Measurements from ENCODE around the gene CHN1.
A peak's percentile ranks its signal among the peaks of the same experiment; 100 is the strongest.

The CHN1 gene

DNA sequence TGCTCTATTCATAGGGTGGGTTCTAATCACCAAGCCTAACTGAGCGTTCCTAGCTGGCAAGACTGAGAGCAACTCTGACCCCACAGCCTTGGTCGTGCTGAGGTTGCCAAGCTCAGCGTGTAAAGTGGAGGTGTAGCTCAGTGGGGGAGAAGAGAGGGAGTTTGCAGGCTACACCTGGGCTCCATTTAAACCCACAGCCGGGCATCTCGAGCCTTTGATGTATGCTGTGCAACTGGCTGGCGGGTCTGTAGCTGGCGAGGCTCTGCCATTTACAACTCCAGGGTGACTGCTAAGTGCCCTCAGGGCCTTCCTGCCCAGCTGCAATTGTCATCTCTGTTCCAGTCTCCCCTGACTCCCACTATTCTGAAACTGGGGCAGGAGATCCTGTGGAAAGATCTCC is 220.9 kb downstream of the CHN1 start:
- TF ChIP-seq, protein P1, sequence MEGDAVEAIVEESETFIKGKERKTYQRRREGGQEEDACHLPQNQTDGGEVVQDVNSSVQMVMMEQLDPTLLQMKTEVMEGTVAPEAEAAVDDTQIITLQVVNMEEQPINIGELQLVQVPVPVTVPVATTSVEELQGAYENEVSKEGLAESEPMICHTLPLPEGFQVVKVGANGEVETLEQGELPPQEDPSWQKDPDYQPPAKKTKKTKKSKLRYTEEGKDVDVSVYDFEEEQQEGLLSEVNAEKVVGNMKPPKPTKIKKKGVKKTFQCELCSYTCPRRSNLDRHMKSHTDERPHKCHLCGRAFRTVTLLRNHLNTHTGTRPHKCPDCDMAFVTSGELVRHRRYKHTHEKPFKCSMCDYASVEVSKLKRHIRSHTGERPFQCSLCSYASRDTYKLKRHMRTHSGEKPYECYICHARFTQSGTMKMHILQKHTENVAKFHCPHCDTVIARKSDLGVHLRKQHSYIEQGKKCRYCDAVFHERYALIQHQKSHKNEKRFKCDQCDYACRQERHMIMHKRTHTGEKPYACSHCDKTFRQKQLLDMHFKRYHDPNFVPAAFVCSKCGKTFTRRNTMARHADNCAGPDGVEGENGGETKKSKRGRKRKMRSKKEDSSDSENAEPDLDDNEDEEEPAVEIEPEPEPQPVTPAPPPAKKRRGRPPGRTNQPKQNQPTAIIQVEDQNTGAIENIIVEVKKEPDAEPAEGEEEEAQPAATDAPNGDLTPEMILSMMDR (IDR thresholded peaks at IDR 0.05; ENCODE audit: low read depth, low read length): no peak
- H3K4me3 ChIP-seq (ENCODE audit: low read depth, low read length): no peak overlapping the region
- no peaks in the 10 kb centered on the region for H3K27me3 ChIP-seq
- H3K9me3 ChIP-seq: no peaks in the 10 kb centered on the region
- no peaks in the 10 kb centered on the region for H3K4me1 ChIP-seq
- no peaks in the 10 kb centered on the region for H3K36me3 ChIP-seq
- peak; percentile 32 for DNase-seq

DNA sequence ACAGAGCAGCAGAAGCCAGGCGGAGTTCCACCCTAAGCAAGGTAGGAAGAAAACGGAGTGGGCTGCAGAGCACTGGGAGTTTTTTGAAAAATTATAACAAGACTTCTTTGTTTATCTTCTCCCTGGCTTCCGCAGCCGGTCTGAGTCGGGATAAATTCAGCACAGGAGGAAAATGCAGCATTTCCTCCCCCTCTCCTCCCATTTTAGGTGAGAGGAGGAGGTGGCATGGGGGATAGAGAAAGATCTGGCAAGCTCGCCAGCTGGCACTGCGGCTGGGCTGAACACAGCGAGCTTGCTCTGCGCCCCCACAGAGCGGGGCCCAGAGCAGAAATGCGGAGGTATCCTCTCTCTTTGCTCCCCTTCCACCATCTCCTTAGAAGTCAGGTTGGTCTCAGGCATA is 223.2 kb downstream of the CHN1 start:
- no peak overlapping the region for H3K4me3 ChIP-seq (ENCODE audit: low read depth, low read length)
- H3K4me1 ChIP-seq: no peaks in the 10 kb centered on the region
- H3K9me3 ChIP-seq: no peaks in the 10 kb centered on the region
- no peaks in the 10 kb centered on the region for H3K27me3 ChIP-seq
- H3K36me3 ChIP-seq: no peaks in the 10 kb centered on the region
- TF ChIP-seq, protein P1 (IDR thresholded peaks at IDR 0.05; ENCODE audit: low read depth, low read length): no peak
- DNase-seq: no peak

DNA sequence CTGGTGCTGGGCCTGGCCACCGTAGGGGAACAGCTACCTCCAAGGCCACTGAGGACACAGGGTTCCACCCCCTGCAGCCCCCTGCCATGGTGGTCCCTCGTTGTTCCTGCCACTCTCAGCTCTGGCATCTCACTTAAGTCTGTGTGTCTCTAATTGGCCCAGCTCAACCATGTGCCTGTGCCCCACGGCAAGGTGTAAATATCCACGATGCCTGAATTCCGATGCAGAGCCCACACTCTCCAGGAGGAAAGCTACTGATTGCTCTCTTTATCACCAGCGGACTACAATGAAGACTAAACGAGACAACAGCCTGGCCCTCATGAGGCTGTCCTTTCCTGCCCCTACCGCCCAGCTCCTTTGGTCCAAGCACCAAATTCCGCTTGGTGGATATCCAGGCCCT is 223.9 kb downstream of the CHN1 start:
- TF ChIP-seq, protein P1 (IDR thresholded peaks at IDR 0.05; ENCODE audit: low read depth, low read length): no peak
- no peaks in the 10 kb centered on the region for H3K9me3 ChIP-seq
- H3K36me3 ChIP-seq: no peaks in the 10 kb centered on the region
- H3K4me3 ChIP-seq (ENCODE audit: low read depth, low read length): no peak overlapping the region
- no peaks in the 10 kb centered on the region for H3K4me1 ChIP-seq
- DNase-seq: no peak
- H3K27me3 ChIP-seq: no peaks in the 10 kb centered on the region

DNA sequence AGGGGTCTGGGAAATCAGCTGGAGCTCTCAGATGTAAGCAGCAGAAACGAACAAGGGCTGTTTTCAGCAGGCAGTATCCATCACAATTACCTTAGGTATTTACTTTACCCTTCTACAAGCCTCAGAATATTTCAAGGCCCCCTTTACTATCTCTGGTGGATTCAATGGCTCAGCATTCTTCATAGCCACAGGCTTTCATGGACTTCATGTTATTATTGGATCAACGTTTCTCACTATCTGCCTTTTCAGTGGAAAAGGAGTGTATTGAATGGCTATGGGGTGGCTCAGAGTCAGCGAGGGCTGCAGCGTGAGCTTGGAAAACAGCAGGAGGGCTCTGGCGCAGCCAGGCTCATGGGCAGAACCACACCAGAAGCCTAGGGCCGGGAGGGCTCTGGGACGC is 224.3 kb downstream of the CHN1 start:
- Histone ChIP-seq H3K4me1 (no peaks in the 10 kb centered on the region), H3K4me3 (ENCODE audit: low read depth, low read length) (no peak overlapping the region), H3K27me3 (no peaks in the 10 kb centered on the region), H3K36me3 (no peaks in the 10 kb centered on the region), H3K9me3 (no peaks in the 10 kb centered on the region)
- no peak for DNase-seq
- TF ChIP-seq, protein P1 (IDR thresholded peaks at IDR 0.05; ENCODE audit: low read depth, low read length): no peak

DNA sequence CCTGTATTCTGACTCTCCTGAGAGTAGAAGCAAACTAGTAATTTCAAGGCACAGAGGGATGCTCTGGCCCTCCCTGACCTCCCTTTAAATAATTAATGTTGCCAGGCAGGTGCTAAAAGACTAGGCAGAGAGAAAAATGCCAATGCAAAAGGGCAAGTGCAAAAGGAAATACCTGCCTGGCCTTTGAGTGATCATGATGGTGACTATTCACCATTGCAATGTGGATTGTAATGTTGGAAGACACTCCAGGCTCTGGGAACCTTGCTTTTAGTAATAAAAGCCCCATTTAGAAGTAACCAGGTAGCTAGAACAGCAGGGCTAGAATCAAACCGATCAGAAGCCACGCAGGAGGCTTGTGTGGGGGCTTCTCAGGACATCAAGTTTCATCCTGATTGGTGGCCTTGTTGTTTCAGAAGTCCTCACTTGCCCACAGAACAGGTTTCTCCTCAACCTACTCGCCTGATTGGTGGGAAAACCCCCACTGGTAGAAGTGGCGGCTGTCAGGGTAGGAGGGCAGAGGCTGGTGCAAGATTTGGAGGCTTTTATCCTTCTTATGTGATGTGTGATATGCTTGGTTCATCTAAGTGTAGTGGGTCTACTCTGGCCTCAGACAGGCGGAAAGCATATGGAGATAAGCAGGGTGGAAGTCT is 224.9 kb downstream of the CHN1 start:
- no peaks in the 10 kb centered on the region for H3K27me3 ChIP-seq
- no peaks in the 10 kb centered on the region for H3K9me3 ChIP-seq
- TF ChIP-seq, protein P1 (IDR thresholded peaks at IDR 0.05; ENCODE audit: low read depth, low read length): no peak
- H3K36me3 ChIP-seq: no peaks in the 10 kb centered on the region
- no peaks in the 10 kb centered on the region for H3K4me1 ChIP-seq
- H3K4me3 ChIP-seq (ENCODE audit: low read depth, low read length): no peak overlapping the region
- no peak for DNase-seq

DNA sequence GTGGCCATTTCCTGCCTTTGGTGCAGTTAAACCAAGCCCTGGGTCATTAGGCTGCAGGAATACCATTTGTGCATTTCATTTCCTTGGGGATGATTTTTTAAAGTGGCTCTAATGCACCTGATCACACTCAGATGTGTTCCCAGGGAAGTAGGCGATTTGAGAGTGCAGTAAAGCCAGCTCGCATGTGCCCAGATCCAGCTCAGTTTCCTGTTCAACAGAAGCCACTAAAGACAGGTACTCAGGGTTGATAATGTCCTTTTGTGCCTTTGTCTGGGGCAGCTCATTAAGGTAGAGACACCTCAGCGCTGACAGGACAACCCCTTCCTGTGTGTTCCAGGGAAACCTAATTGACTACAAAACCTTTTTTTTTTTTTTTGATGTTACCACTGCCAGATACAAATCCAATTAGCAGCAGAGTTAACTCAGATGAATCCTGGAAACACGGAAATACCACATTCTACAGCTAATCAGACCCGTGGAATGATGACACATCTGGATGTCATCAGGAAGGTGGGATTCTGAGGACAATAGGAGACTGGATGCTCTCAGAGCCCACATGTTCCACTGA is 225.7 kb downstream of the CHN1 start:
- DNase-seq: no peak
- H3K4me1 ChIP-seq: no peaks in the 10 kb centered on the region
- TF ChIP-seq, protein P1 (IDR thresholded peaks at IDR 0.05; ENCODE audit: low read depth, low read length): no peak
- H3K27me3 ChIP-seq: no peaks in the 10 kb centered on the region
- no peaks in the 10 kb centered on the region for H3K9me3 ChIP-seq
- H3K4me3 ChIP-seq (ENCODE audit: low read depth, low read length): no peak overlapping the region
- no peaks in the 10 kb centered on the region for H3K36me3 ChIP-seq

All from BE2C (cell line).